Hepatic stellate cell (primary cell): Measurements from ENCODE around the gene MYG1.
"Not testable (repeated sequence)": the region's sequence is repeated elsewhere in the genome, so short reads cannot be mapped to it uniquely, and the experiment has no call there.

Experiments used
- DNase-seq: peaks from one replicate; pipeline ENCODE4 v3.0.0; 2011; ENCODE audit warnings: low spot score

The MYG1 gene

DNA sequence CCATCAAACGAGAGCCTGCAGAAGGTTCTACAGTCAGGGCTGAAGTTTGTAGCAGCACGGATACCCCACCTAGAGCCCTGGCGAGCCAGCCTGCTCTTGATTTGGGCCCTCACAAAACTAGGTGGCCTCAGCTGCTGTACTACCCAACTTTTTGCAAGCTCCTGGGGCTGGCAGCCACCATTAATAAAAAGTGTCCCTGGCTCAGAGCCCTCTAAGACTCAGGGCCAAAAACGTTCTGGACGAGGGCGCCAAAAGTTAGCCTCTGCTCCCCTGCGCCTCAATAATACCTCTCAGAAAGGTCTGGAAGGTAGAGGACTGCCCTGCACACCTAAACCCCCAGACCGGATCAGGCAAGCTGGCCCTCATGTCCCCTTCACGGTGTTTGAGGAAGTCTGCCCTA is 13.0 kb upstream of the MYG1 start:
- DNase-seq = no peak

DNA sequence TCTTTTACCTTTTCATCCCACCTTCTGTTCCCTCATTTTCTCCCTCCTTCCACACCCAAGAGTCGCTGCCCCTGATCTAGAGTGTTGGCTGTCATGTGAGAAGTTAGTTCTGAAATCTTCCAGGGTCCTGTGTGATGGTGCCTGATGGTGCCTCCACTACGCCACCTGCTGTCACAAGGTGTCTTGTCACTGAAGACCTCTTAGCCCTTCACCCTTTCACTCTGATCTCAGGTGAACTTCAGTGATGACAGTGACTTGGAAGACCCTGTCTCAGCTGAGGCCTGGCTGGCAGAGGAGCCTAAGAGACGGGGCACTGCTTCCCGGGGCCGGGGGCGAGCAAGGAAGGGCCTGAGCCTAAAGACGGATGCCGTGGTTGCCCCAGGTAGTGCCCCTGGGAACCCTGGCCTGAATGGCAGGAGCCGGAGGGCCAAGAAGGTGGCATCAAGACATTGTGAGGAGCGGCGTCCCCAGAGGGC is 11.7 kb upstream of the MYG1 start:
- peak; percentile 68 for DNase-seq

- no peak for DNase-seq
These were observed 11.2 kb upstream of the MYG1 start for GRCh38 chr12:53288322-53288721.

- DNase-seq = no peak
These were observed 9.6 kb upstream of the MYG1 start for GRCh38 chr12:53289891-53290290.

- DNase-seq = no peak
These were observed 8.8 kb upstream of the MYG1 start for GRCh38 chr12:53290661-53291060.

GRCh38 chr12:53292426-53292825 is 7.1 kb upstream of the MYG1 start:
- DNase-seq = no peak

DNA sequence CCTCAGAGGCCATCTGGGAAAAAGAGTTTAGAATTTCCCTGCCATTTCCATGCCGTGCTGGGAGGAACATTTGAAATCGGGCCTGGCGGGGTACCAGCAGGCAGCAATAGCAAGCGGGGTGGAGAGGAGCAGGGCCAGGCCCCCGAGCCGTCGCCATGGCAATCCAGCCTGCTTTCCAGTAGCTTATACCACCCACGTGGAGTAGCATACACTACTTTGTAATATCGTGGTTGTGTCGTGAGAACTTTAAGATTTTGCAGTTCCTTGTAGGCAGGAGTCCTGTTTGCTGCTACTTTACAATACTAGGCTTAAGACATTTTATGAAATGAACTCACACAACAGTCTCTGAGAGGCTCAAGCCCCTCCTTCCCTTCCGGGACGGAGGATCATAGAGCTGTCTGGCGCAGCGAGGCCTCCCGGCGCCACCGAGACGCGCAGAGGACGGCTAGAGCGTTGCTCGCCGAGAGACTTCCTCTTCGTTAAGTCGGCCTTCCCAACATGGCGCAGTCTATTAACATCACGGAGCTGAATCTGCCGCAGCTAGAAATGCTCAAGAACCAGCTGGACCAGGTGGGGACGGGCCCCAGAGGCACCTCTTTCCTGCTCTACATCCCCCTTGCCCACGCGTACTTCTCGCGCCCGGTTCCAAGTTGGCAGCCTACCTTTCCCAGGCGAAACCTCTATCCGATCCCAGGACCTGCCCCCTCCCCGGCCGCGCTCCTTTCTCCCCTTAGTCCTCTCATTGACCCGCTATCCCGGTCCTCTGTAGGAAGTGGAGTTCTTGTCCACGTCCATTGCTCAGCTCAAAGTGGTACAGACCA is 4.2 kb upstream of the MYG1 start, which contains the start of gene PFDN5:
TSS of gene PFDN5 (plus strand) at position 473 of the 821 bp plus-strand sequence. CDS start at position 499, 26 bp downstream.
- peak; percentile 89 for DNase-seq

DNA sequence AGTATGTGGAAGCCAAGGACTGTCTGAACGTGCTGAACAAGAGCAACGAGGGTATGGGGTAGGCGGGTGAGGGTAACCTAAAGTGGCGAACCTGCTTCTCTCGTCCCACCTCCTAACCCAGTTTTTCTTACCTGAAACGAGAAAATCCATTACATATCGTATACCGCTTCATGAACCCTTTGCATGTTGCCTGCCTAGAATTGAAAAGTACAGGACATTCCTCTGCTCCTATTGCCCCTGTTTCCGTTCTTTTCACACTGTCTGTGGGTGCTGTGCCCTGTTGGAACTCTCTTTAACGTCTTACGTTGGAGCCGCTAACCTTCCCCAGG is 3.6 kb upstream of the MYG1 start:
- no peak for DNase-seq

DNA sequence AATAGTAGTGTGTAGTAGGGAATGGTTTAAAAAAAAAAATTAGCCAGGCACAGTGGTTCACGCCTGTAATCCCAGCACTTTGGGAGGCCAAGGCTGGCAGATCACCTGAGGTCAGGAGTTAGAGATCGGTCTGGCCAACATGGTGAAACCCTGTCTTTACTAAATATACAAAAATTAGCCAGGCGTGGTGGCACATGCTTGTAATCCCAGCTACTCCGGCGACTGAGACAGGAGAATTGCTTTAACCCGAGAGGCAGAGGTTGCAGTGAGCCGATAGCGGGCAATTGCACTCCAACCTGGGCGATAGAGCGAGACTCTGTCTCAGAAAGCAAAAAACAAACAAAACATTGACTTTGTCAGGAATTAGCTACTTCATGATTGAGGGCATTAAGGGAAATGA is 2.4 kb upstream of the MYG1 start:
- DNase-seq = not testable (repeated sequence)

DNA sequence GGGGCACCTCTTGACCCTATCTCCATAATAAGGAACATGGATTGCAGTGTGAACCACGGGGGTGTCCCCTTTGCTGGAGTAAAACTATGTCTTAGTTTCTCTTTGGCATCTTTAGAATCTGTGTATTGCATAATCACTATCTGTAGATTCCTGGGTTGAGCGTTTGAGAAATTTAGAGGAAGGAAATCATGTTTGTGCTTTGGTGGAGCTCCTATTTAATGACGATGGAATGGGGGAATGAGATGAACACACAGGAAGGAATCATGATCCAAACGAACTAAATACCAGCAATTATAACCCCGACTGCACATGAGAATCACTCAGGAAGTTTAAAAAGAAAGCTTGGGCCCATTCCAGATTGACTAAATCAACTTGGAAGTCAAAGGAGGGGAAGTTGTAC is 1.3 kb upstream of the MYG1 start:
- DNase-seq = peak; percentile 69

- peak; percentile 48 for DNase-seq
These were observed 418 bp upstream of the MYG1 start for GRCh38 chr12:53299101-53299453.

DNA sequence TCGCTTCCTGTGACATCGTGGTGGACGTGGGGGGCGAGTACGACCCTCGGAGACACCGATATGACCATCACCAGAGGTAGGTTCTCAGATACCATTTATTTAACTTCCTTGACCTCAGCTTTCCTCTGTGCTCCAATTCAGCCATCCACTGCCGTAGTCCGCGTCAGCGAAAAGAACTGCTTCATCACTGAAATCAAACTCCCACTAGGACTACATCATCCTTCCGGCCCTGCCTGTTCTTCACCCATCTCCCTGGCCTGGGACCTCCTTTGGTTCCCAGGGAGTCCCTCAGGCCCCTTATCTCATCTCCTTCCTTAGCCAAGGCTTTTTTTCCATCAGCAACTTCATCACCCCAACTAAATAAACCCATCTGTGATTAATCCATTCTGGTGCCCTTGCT is 692 bp downstream of the MYG1 start:
- peak; percentile 53 for DNase-seq

GRCh38 chr12:53302903-53303302 is 3.4 kb downstream of the MYG1 start:
- no peak for DNase-seq

DNA sequence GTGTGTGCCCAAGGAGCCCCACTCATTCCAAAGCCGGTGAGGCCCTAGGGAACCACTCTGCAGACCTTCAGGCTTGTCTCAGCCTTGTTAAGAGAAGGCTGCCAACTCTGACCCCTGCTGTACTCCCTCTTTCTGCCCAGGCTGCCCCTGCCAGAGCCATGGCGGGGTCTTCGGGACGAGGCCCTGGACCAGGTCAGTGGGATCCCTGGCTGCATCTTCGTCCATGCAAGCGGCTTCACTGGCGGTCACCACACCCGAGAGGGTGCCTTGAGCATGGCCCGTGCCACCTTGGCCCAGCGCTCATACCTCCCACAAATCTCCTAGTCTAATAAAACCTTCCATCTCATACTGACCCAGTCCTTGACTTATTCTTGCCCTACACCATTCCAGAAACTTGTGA is 7.3 kb downstream of the MYG1 start:
- no peak for DNase-seq

DNA sequence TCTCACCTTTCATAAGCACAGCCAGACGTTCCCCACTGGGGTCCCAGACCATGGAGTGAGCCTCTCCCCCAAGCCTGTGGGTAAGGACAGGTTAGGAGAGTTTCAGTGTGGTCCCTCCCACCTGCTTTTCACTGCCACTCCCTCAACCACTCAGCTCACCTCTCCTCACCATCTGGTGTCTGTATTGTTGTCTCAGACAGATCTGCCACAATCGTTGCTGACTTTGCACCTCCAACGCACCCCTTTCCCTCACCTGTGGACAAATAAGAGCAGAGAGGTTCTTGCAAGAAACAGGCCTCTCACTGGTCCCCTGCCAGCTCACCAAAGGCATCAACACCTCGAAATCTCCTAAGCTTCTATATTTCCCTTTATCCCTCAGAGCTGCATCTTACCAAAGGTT is 8.8 kb downstream of the MYG1 start:
- no peak for DNase-seq

DNA sequence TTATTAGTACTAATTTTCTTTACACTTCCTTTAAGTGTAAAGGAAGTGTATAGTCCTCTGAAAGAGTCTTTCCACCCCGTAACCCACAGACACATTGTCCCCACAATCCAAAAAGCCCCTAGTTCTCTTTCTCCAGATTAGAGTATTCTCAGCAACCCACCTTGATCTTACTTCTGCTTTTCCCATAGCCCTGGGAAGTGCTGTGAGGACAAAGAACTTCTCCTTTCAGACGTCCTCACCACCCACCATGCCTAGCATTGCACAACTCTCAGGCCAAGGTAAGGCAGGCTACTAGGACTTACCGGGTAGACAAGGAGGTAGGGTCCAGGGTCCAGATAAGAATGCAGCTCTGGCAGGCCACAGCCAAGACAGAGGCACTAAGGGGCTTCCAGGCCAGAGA is 14.5 kb downstream of the MYG1 start:
- no peak for DNase-seq

GRCh38 chr12:53320352-53321195 is 21.1 kb downstream of the MYG1 start:
- DNase-seq = peak; percentile 30

GRCh38 chr12:53324113-53324778 is 24.8 kb downstream of the MYG1 start:
- no peak for DNase-seq

GRCh38 chr12:53324779-53325510 is 25.4 kb downstream of the MYG1 start:
- peak; percentile 97 for DNase-seq

DNA sequence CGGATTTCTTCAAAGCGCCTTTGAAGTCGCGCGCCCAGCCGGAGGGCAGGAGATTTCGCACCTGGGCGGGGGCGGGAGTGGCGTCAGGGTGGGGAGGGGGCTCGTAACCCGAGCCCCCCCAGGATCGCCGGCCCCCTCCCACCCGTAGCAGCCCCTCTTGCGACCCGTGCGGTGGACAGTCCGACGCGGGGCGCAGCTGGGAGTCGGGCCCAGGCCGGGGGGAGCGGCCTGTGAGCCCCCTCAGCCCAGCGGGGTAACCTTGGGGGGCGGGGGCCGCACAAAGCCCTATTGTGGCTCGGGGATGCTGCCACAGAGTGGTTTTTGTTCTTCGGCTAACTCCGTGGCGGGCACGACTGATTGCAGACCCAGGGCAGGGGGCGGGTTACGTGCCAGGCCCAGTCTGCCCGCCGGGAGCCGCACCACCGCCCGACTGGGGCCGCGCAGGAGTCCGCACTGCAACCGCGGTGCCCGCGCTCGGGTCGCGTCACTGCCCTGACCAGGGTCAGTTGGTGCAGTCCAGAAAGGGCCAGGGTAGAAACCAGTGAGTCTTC is 26.1 kb downstream of the MYG1 start:
- peak; percentile 44 for DNase-seq

- DNase-seq = no peak
These were observed 27.1 kb downstream of the MYG1 start for GRCh38 chr12:53326460-53327185.
